ENCODE data around the gene ITPRID1. TPM values are rescaled to one million over a fixed set of nuclear protein-coding genes. Genes with fewer than 3 reads are reported as not detected.

The ITPRID1 gene
- total and polyA plus RNA-seq, 2 of the 8 experiments (the other 6 are each of a cell fraction or from before 2014, with no cell fraction given) = 0.09 to 0.47 TPM

- no peak for TF ChIP-seq POLR2AphosphoS5 (IDR thresholded peaks at IDR 0.05; ENCODE audit: low read depth, low read length)
These were observed 133.6 kb downstream of the ITPRID1 start (continued) for GRCh38 chr7:31647511-31647910.
